Muscle layer of duodenum (tissue), 2 donors: ENCODE results near the gene CDC45.
"Not testable (repeated sequence)": the region's sequence is repeated elsewhere in the genome, so short reads cannot be mapped to it uniquely, and the experiment has no call there.

ENCODE experiments used
- H3K27ac ChIP-seq: one replicate; pipeline ENCODE4 v1.7.0; 2013; ENCODE audit warnings: mild to moderate bottlenecking, low read length
- H3K27me3 ChIP-seq: one replicate; pipeline ENCODE4 v1.7.0; 2013; ENCODE audit warnings: low read depth, mild to moderate bottlenecking, control low read depth, low read length
- H3K36me3 ChIP-seq, 2 donors: one replicate each; pipeline ENCODE4 v1.7.0; 2013; ENCODE audit warnings: low read length in 2 of 2, control low read depth in 1 of 2, mild to moderate bottlenecking in 1 of 2; ENCODE audit not compliant: insufficient read depth in 2 of 2, control insufficient read depth in 1 of 2
- H3K4me1 ChIP-seq, 2 donors: one replicate each; pipeline ENCODE4 v1.7.0; 2013; ENCODE audit warnings: low read length in 2 of 2, mild to moderate bottlenecking in 2 of 2, control low read depth in 1 of 2, moderate library complexity in 1 of 2; ENCODE audit not compliant: insufficient read depth in 2 of 2, control insufficient read depth in 1 of 2
- H3K4me3 ChIP-seq, 2 donors: one replicate each; pipeline ENCODE4 v1.7.0; 2013; ENCODE audit warnings: low read length in 2 of 2, low read depth in 1 of 2, mild to moderate bottlenecking in 1 of 2
- H3K9me3 ChIP-seq, 2 donors: one replicate each; pipeline ENCODE4 v1.7.0; 2013; ENCODE audit warnings: low read length in 2 of 2, control low read depth in 1 of 2, mild to moderate bottlenecking in 1 of 2; ENCODE audit not compliant: control insufficient read depth in 1 of 2
- donor health status: healthy.

Gene CDC45, protein sequence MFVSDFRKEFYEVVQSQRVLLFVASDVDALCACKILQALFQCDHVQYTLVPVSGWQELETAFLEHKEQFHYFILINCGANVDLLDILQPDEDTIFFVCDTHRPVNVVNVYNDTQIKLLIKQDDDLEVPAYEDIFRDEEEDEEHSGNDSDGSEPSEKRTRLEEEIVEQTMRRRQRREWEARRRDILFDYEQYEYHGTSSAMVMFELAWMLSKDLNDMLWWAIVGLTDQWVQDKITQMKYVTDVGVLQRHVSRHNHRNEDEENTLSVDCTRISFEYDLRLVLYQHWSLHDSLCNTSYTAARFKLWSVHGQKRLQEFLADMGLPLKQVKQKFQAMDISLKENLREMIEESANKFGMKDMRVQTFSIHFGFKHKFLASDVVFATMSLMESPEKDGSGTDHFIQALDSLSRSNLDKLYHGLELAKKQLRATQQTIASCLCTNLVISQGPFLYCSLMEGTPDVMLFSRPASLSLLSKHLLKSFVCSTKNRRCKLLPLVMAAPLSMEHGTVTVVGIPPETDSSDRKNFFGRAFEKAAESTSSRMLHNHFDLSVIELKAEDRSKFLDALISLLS

DNA sequence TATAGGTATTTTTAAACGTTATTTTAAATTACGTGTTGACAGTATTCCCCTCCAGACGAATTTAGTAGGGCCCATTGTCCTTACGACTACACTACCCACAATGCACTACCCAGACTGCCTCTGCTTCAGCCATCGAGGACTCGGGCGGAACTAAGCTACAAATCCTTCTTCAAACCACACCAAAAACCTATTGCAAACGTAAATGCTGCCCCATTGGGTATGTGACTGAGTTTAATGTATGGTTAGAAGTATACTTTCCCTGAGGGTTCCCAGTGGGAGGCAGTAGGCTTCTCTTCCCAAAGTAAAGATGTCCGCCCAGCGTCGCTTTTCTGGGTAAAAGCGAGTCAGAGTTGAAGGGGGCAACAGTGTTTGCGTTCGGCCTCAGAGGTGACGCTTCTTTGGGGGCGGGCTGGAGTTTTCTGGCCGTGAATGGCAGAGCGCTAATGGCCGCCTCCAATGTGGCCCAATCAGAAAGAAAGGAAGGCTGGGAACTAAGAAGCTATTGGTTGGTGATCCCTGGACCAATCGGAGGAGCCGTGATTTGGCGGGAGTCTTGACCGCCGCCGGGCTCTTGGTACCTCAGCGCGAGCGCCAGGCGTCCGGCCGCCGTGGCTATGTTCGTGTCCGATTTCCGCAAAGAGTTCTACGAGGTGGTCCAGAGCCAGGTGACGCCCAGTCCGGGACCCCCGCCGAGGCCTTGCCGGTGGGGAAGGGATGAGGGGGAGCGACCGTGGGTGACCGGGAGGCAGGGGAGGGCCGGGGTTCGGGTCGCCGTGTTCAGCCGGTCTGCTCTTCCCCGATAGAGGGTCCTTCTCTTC lies at the start of gene CDC45:
Gene CDC45, plus strand, starts transcription at position 566 of the 818 bp plus-strand sequence. Its CDS starts 49 bp downstream, at position 615.
- peak within 1 kb of the TSS; percentile 82 to 95 for H3K4me3 ChIP-seq
- no peaks in the 10 kb centered on the region for H3K9me3 ChIP-seq
- no peaks in the 10 kb centered on the region for H3K27me3 ChIP-seq
- H3K27ac ChIP-seq: peak within 1 kb of the TSS; percentile 96
- H3K4me1 ChIP-seq: peaks cover 4 to 21% of the 10 kb centered on the region in 2 donors
- peaks cover 0 to 8% of the 10 kb centered on the region in 2 donors for H3K36me3 ChIP-seq

- Histone ChIP-seq H3K27me3 (no peaks in the 10 kb centered on the region), H3K27ac (peak overlapping the region; percentile 56), H3K9me3 (no peaks in the 10 kb centered on the region), H3K4me1 (peaks cover 11 to 35% of the 10 kb centered on the region in 2 donors), H3K4me3 (peak overlapping the region; percentile 93 to 99), H3K36me3 (peaks cover 9 to 13% of the 10 kb centered on the region in 2 donors)
Observed at GRCh38 chr22:19429950-19430889, 49.5 kb upstream of the CDC45 start.

- H3K4me1 ChIP-seq: peaks cover 11 to 35% of the 10 kb centered on the region in 2 donors
Observed at GRCh38 chr22:19430890-19431541, 48.7 kb upstream of the CDC45 start.

GRCh38 chr22:19431649-19432132 lies 48.0 kb upstream of the CDC45 start, which contains the start of gene HIRA:
Gene HIRA, minus strand, starts transcription at chr22:19431733. Its CDS starts 257 bp downstream, at chr22:19431476.
- peak within 1 kb of the TSS; percentile 93 to 99 for H3K4me3 ChIP-seq
- H3K9me3 ChIP-seq: no peaks in the 10 kb centered on the region
- H3K36me3 ChIP-seq: peaks cover 15 to 24% of the 10 kb centered on the region in 2 donors
- no peaks in the 10 kb centered on the region for H3K27me3 ChIP-seq
- H3K27ac ChIP-seq: peak within 1 kb of the TSS; percentile 96
- peaks cover 11 to 35% of the 10 kb centered on the region in 2 donors for H3K4me1 ChIP-seq

More at GRCh38 chr22:19430890-19431541, 48.7 kb upstream of the CDC45 start:
- peak overlapping the region; percentile 93 to 99 for H3K4me3 ChIP-seq
- H3K27me3 ChIP-seq: no peaks in the 10 kb centered on the region
- peak overlapping the region; percentile 56 for H3K27ac ChIP-seq
- H3K9me3 ChIP-seq: no peaks in the 10 kb centered on the region
- H3K36me3 ChIP-seq: peaks cover 15 to 20% of the 10 kb centered on the region in 2 donors

DNA sequence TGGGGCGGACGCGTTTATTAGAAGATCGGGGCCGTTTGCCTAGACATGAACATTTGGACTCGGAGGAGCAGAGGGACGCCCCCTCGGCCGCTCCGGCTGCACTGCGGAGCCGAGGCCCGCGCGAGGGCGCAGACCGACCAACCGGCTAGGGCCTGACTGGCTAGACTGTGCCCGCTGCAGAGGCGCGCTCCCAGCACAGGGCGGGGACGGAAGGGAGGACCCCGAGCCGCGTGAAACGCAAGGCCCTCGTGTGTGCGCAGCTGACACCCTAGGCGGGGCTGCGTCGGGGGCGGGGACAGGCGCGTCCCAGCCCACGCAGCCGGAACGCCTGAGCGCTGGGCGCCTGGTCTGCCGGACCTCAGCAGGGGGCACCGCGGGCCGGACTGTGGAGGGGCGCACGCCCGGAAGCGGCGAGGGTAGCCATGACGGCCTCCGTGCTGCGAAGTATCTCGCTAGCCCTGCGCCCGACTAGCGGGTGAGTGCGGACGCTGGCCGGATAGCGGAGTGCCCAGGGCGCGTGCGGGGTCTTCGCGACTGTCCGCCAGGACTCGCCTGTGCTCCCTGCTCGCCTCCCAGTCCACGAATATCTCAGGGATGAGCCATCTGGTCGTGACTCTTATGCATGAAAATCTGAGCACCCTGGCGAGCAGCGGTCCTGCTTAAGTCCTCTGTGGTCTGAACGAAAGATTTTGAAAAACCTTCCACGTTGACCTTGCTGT lies 47.4 kb upstream of the CDC45 start, which contains the start of gene MRPL40:
Gene MRPL40, plus strand, starts transcription at position 413 of the 719 bp plus-strand sequence. Its CDS starts 10 bp downstream, at position 423.
- no peaks in the 10 kb centered on the region for H3K27me3 ChIP-seq
- peaks cover 15 to 26% of the 10 kb centered on the region in 2 donors for H3K36me3 ChIP-seq
- H3K4me1 ChIP-seq: peaks cover 11 to 35% of the 10 kb centered on the region in 2 donors
- no peaks in the 10 kb centered on the region for H3K9me3 ChIP-seq
- peak within 1 kb of the TSS; percentile 96 for H3K27ac ChIP-seq
- H3K4me3 ChIP-seq: peak within 1 kb of the TSS; percentile 83 to 99

DNA sequence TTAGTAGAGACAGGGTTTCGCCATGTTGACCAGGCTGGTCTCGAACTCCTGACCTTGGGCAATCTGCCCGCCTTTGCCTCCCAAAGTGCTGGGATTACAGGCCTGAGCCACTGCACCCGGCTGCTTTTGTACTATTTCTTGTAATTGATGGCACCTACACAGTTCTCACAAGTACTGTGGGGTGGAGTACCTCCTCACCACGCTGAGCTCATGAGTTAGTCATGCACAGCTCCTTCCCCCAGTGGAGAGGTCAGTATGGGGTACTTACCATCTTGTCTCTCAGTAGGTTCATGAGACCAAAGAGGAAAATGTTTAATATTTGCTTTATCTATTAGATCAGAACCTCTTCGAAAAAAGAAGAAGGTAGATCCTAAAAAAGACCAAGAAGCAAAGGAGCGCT lies 45.3 kb upstream of the CDC45 start:
- Histone ChIP-seq H3K9me3 (no peaks in the 10 kb centered on the region), H3K36me3 (peaks cover 15 to 26% of the 10 kb centered on the region in 2 donors), H3K27ac (no peak overlapping the region), H3K4me1 (peaks cover 11 to 25% of the 10 kb centered on the region in 2 donors), H3K27me3 (no peaks in the 10 kb centered on the region), H3K4me3 (no peak overlapping the region)

DNA sequence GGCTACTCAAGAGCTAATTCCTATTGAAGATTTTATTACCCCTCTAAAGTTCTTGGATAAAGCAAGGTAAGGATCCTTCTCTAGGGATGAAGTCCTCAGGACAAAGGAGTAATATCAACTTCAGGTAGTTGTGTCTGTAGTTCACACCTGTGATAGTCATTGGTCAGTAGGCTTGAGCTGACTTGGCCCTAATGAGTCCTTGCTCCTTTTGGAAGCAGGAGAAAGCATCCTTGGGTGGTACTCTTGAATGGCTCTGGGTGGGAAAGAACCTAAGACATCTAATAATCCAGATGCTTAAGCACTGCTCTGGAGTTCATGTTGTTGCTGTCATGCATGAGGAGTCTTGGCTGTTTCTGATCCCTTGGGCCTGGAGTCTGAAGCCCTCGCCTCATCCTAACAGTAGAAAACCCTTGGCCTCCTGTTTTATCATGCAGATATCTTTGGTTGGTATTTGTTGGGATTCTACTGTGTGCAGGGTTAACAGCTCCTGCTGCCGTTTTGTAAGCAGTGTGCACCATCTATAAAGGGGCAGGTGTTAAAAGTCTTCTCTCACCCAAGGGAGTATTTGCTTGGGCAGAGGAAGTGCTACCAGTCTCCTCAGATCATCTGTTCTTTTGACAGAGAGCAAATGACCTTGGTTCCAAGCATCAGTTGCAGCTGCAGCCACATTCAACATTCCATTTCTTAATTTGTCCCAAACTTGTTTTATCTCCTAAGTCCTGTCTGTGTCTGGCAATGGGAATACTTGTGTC lies 44.7 kb upstream of the CDC45 start:
- Histone ChIP-seq H3K36me3 (peaks cover 15 to 28% of the 10 kb centered on the region in 2 donors), H3K27ac (no peak overlapping the region), H3K4me1 (peaks cover 9 to 19% of the 10 kb centered on the region in 2 donors), H3K9me3 (no peaks in the 10 kb centered on the region), H3K4me3 (no peak overlapping the region), H3K27me3 (no peaks in the 10 kb centered on the region)

- H3K9me3 ChIP-seq, H3K27ac ChIP-seq, H3K4me3 ChIP-seq, H3K27me3 ChIP-seq, H3K4me1 ChIP-seq: not testable (repeated sequence)
- peaks cover 19 to 33% of the 10 kb centered on the region in 2 donors for H3K36me3 ChIP-seq
Observed at GRCh38 chr22:19436444-19437161, 43.1 kb upstream of the CDC45 start.
